Type B pancreatic cell (in vitro differentiated cells): Measurements from ENCODE around the gene SFR1. TPM values are rescaled to one million over a fixed set of nuclear protein-coding genes. Genes with fewer than 3 reads are reported as not detected.
"Not testable (repeated sequence)": the region's sequence is repeated elsewhere in the genome, so short reads cannot be mapped to it uniquely, and the experiment has no call there.

ENCODE experiments used
- DNase-seq: peaks from one replicate; pipeline ENCODE4 v3.0.0; 2021; ENCODE audit warnings: mixed read lengths; ENCODE audit not compliant: unreplicated experiment; ENCODE audit errors: extremely low spot score
- H3K27ac Mint-ChIP-seq: 2 replicates; pipeline ENCODE4 v1.8.0; 2021; ENCODE audit warnings: mild to moderate bottlenecking, mixed read lengths
- H3K27me3 Mint-ChIP-seq: 2 replicates; pipeline ENCODE4 v1.8.0; 2021; ENCODE audit warnings: mixed read lengths
- H3K36me3 Mint-ChIP-seq: 2 replicates; pipeline ENCODE4 v1.8.0; 2021; ENCODE audit warnings: mixed read lengths
- H3K4me1 Mint-ChIP-seq: one replicate; pipeline ENCODE4 v1.8.0; 2021; ENCODE audit warnings: mixed read lengths; ENCODE audit not compliant: unreplicated experiment
- H3K4me3 Mint-ChIP-seq: 2 replicates; pipeline ENCODE4 v1.8.0; 2021; ENCODE audit warnings: mild to moderate bottlenecking, mixed read lengths
- H3K9me3 Mint-ChIP-seq: 2 replicates; pipeline ENCODE4 v1.8.0; 2021; ENCODE audit warnings: mixed read lengths
- total RNA-seq: library from RNA; stranded (reverse); gene quantifications from 2 replicates; pipeline ENCODE4 v1.2.1, GENCODE V29; 2021; ENCODE audit warnings: low replicate concordance
- TF ChIP-seq, protein P1 (sequence below): fragments of 200-600 bp; sonication (generic); conservative IDR thresholded peaks from 2 replicates; pipeline ENCODE4 v1.5.0; 2021; ENCODE audit warnings: antibody characterized with exemption, mild to moderate bottlenecking

The SFR1 gene
- total RNA-seq, 1 donor from 2014 or later: 11.6 TPM

GRCh38 chr10:104170610-104171254, 48.8 kb downstream of the SFR1 start:
- Mint-ChIP-seq H3K27me3 (no peaks in the 10 kb centered on the region), H3K27ac (no peak overlapping the region), H3K4me1 (peaks cover 8% of the 10 kb centered on the region), H3K36me3 (peaks cover 4% of the 10 kb centered on the region), H3K9me3 (peaks cover 9% of the 10 kb centered on the region), H3K4me3 (no peak overlapping the region)
- no peak for DNase-seq
- TF ChIP-seq, protein P1, sequence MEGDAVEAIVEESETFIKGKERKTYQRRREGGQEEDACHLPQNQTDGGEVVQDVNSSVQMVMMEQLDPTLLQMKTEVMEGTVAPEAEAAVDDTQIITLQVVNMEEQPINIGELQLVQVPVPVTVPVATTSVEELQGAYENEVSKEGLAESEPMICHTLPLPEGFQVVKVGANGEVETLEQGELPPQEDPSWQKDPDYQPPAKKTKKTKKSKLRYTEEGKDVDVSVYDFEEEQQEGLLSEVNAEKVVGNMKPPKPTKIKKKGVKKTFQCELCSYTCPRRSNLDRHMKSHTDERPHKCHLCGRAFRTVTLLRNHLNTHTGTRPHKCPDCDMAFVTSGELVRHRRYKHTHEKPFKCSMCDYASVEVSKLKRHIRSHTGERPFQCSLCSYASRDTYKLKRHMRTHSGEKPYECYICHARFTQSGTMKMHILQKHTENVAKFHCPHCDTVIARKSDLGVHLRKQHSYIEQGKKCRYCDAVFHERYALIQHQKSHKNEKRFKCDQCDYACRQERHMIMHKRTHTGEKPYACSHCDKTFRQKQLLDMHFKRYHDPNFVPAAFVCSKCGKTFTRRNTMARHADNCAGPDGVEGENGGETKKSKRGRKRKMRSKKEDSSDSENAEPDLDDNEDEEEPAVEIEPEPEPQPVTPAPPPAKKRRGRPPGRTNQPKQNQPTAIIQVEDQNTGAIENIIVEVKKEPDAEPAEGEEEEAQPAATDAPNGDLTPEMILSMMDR: no peak

GRCh38 chr10:104174136-104174535, 52.2 kb downstream of the SFR1 start:
- H3K36me3 Mint-ChIP-seq, H3K27me3 Mint-ChIP-seq, H3K9me3 Mint-ChIP-seq, H3K27ac Mint-ChIP-seq, DNase-seq, H3K4me3 Mint-ChIP-seq, H3K4me1 Mint-ChIP-seq: not testable (repeated sequence)

Other genes starting within 250 kb of the SFR1 start
- gene STN1, start 204.0 kb upstream of the SFR1 start, total RNA-seq: 33.0 and 75.1 TPM in 2 replicates
- gene SLK, start 155.0 kb upstream of the SFR1 start, total RNA-seq: 61.6 and 134 TPM in 2 replicates
- gene COL17A1, start 36.3 kb upstream of the SFR1 start, total RNA-seq: 14.5 and 94.1 TPM in 2 replicates
- gene CFAP43, start 110.2 kb downstream of the SFR1 start, total RNA-seq: 1.6 and 7.6 TPM in 2 replicates
- gene GSTO1, start 132.7 kb downstream of the SFR1 start, total RNA-seq: 74.1 and 79.2 TPM in 2 replicates
- 2.8 and 8.2 TPM in 2 replicates for gene GSTO2, start 147.0 kb downstream of the SFR1 start, total RNA-seq
- gene ITPRIP, start 216.3 kb downstream of the SFR1 start, total RNA-seq: 8.5 and 19.9 TPM in 2 replicates
- 0.24 and 0.34 TPM in 2 replicates for gene CFAP58, start 231.7 kb downstream of the SFR1 start, total RNA-seq